GM12875 (cell line): ENCODE data around the gene CAPN13.
A peak's percentile ranks its signal among the peaks of the same experiment; 100 is the strongest.

ENCODE experiments used
- H3K4me3 ChIP-seq: one replicate; pipeline ENCODE4 v1.5.1; 2011; ENCODE audit warnings: low read depth, low read length, control low read depth
- CTCF ChIP-seq: IDR thresholded peaks from 2 replicates; pipeline ENCODE4 v1.5.1; 2011; ENCODE audit warnings: low read depth, mild to moderate bottlenecking, control low read depth, inconsistent platforms, low read length, moderate library complexity, borderline replicate concordance; ENCODE audit not compliant: insufficient read depth

CAPN13 gene

GRCh38 chr2:30709516-30709915 is 97.7 kb downstream of the CAPN13 start:
- no peak overlapping the region for H3K4me3 ChIP-seq

GRCh38 chr2:30708491-30709290 is 98.6 kb downstream of the CAPN13 start:
- peak; percentile 49; the same call in 1 of the 2 replicates for TF ChIP-seq CTCF
- H3K4me3 ChIP-seq, result no peak overlapping the region

More at GRCh38 chr2:30709516-30709915, 97.7 kb downstream of the CAPN13 start:
- no peak for TF ChIP-seq CTCF

GRCh38 chr2:30707304-30707903 is 99.8 kb downstream of the CAPN13 start:
- TF ChIP-seq CTCF, result no peak
- H3K4me3 ChIP-seq, result no peak overlapping the region

GRCh38 chr2:30706534-30707303 is 100.5 kb downstream of the CAPN13 start:
- H3K4me3 ChIP-seq, result no peak overlapping the region
- peak; percentile 83 for TF ChIP-seq CTCF

- H3K4me3 ChIP-seq, result no peak overlapping the region
- no peak for TF ChIP-seq CTCF
These were observed 101.3 kb downstream of the CAPN13 start for GRCh38 chr2:30705711-30706533.

- no peak for TF ChIP-seq CTCF
- H3K4me3 ChIP-seq, result no peak overlapping the region
These were observed 102.2 kb downstream of the CAPN13 start for GRCh38 chr2:30705056-30705455.
